Heart left ventricle (tissue), 13 donors: ENCODE results near the gene CDK5RAP3.

Experiments
- CTCF ChIP-seq, 12 donors: fragments of 200-600 bp; sonication (generic) in 4 of 12; IDR thresholded peaks; one replicate each; pipeline versions ENCODE4 v1.5.0 to v1.8.0; 2018 to 2022; ENCODE audit warnings: antibody characterized with exemption in 12 of 12, mild to moderate bottlenecking in 5 of 12
- POLR2A ChIP-seq, 2 donors: fragments of 450-650 bp; IDR thresholded peaks; one replicate each; pipeline ENCODE4 v1.6.1; 2017; ENCODE audit warnings: antibody characterized with exemption in 2 of 2, mild to moderate bottlenecking in 2 of 2, moderate library complexity in 2 of 2
- donor health status: ischemic (EF 13 %, LVEDD 7.1; RV severe dilation, severe dysfunction).
- donor health status: DM: no; HTN: yes; CAD: no.
- donor health status: DM: no; HTN: no; CAD: no.
- donor health status: ischemic (EF 25% LVEDD 6.9; RV normal size, moderate dysfunction).
- donor health status: ischemic (EF 25% LVEDD 5.7; RV mildly dilated, moderate dysfunction).
- donor health status: ischemic (EF 35%, LVEDD 5.7; RV mildly dilated, moderate dysfunction).
- donor health status: nonischemic (EF 11% LVEDD 7.7; RV severe dilation, severe dysfunction).
- donor health status: DM: yes; HTN: yes; CAD: no.
- donor health status: PGD.
- donor health status: ischemic (EF 29% LVEDD 5.4; RV normal size, mild dysfunction).
- donor health status: nonischemic (EF 23%, LVEDD 6.1; RV moderate dilation, normal function).

- TF ChIP-seq CTCF (IDR thresholded peaks at IDR 0.05) (no peak), POLR2A (IDR thresholded peaks at IDR 0.05) (no peak)
These were observed 18.8 kb downstream of the CDK5RAP3 start for GRCh38 chr17:47989700-47990099.
